ENCODE results near the gene NBPF6.

- TF ChIP-seq CTCF (IDR thresholded peaks at IDR 0.05) (no peak), POLR2A (IDR thresholded peaks at IDR 0.05; ENCODE audit: low read depth) (no peak), EP300 (IDR thresholded peaks at IDR 0.05) (no peak)
Measured at GRCh38 chr1:108502138-108502537, 52.0 kb downstream of the NBPF6 start.
